ENCODE measurements around the gene HBA2.

HBA2 gene

GRCh38 chr16:212999-213398 is 40.3 kb downstream of the HBA2 start:
- TF ChIP-seq JUND (IDR thresholded peaks at IDR 0.05; ENCODE audit: low read depth) = no peak
- no peak for DNase-seq (ENCODE audit: low read depth in 1 of 2, low spot score in 1 of 2)
- in situ Hi-C loops (cut with HindIII; ENCODE audit: low pct_unique_long_range_greater_than_20kb, low sequenced_read_pairs) = no loop called here

DNA sequence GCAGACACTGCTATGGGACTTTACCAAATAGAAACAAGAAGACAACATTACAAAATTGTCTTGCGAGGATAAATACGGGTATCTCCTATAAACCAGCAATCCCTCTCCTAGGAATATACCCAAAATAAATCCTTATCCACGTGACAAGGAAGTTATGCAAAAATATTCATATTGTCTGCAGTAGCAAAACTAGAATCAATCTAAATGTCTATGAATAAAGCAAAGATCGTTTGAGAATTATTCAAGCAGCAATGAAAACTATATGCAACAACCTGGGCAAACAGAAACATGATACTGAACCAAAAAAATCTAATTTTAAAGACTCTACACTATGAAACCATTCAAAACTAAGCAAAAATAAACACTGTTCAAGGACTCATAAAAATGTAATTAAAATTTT is 47.3 kb downstream of the HBA2 start:
- in situ Hi-C loops (cut with HindIII; ENCODE audit: low pct_unique_long_range_greater_than_20kb, low sequenced_read_pairs) = no loop called here
- TF ChIP-seq JUND (IDR thresholded peaks at IDR 0.05; ENCODE audit: low read depth) = no peak
- DNase-seq (ENCODE audit: low read depth in 1 of 2, low spot score in 1 of 2) = no peak

Measured in T47D (cell line).